ENCODE results near the gene MYO1B.

The MYO1B gene

DNA sequence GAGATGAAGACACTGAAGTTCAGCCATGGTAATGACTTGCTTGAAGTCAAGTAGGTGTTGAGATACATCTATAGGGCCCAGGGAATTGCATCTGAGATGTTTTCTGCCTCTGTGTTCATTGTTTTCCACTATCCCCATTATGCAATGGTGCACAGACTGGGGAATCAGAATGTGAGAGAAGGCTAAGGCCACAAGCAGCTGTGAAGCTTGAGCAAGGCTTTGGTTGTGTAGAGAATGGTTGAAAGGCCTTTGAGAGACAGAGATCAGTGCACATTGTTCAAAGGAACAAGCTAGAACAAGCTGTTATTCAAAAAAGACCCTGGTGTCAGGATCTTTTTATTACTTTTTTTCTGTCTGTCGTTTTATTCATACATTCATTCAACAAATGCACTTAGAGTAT lies 82.3 kb downstream of the MYO1B start:
- DNase-seq = no peak

DNA sequence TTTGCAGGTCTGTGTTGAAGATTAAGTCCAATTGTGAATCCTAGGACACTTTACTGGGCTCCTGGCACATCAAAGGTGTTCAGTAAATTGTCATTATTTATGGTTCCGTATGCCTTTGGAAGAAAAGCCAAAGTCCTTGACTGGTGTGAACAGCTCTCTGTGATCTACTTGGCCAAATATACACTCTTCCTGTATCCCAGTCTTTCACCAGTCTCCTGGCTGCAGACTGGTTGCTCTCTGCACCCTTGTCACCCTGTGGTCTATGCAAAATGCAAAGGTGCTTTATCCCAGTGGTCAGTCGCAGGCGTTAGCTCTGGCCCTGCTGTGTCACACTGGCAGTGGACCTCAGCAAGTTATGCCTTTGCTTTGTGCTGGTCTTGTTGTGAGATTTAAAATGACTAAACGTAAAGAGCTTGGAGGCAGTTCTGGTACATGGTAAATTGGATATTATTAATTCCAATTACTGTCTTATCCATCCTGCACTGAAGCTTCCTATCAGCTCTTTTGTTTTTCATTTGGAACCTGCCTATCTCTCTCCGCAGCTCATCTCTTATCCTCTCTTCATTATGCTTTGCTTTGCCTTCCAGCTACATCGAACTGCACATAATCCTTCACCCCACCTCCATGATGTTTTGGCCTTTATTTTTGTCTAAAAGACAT lies 83.1 kb downstream of the MYO1B start:
- DNase-seq = no peak

DNA sequence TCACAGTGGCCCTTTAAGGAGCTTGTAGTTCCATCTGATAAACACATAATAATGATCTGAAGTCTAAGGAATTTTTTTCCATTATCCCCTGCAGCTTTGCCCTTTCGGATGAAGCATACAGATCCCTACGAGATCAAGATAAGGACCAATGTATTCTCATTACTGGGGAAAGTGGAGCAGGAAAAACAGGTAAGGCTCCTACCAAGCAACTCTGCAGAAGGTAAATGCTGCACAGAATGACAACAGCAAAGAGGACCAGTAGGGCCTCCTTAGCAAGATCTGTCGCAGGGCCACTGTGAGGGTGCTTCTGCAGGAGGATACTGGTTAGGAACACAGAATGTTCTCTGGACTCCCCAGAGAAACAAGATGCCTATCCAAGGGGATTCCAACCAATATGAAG lies 84.6 kb downstream of the MYO1B start:
- DNase-seq = no peak

- DNase-seq = no peak
These were observed 88.7 kb downstream of the MYO1B start for GRCh38 chr2:191333911-191334357.

DNA sequence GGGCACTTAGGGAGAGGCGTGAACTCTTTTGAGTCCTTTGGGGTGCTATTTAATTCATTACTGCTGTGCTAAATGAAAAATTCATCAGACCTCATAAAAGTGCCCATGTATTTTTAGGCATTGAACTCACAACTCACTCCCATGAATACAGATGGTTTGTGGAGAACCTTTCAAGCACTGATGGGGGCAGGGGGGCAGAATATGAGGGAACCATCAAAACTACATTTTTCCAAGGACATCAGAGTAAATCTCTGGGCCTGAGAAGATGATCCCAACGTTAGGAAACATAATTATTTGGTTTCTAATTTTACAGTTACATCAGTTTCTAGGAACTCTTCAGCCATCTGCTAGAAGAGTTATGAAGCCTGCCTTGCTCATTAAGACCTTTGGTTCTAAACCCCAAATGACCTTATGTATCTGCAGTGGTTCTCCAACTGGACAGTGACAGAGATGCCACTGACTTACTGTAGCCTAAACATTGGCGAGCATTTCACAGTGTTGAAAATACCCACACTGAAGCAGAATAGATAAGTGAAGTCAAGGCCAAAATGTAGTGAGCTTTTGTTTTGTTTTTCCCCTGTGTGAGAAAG lies 90.8 kb downstream of the MYO1B start:
- no peak for DNase-seq

- DNase-seq = no peak
These were observed 96.2 kb downstream of the MYO1B start for GRCh38 chr2:191341436-191341835.

- DNase-seq = no peak
These were observed 98.7 kb downstream of the MYO1B start for GRCh38 chr2:191343796-191344338.

- no peak for DNase-seq
These were observed 100.6 kb downstream of the MYO1B start for GRCh38 chr2:191345788-191346187.

DNA sequence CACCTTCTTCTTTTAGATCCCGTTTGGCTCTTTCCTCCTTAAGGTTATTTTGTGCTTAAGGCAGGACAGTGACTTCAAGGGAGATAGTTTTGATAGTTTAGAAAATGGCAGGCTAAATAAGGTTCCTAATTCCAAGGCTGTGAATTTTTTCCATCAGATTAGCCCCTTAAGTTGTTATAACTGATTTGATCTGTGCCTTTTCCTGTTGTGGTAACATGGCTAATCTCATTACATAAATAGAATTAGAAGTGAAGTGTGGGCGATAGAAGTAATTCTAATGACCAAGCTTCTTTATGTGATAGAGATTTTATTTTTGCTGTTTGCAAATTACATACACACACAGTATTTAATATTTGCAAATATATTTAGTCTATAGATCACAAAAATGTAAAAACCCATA lies 102.0 kb downstream of the MYO1B start:
- DNase-seq = no peak

- DNase-seq = no peak
These were observed 102.7 kb downstream of the MYO1B start for GRCh38 chr2:191347881-191348280.

DNA sequence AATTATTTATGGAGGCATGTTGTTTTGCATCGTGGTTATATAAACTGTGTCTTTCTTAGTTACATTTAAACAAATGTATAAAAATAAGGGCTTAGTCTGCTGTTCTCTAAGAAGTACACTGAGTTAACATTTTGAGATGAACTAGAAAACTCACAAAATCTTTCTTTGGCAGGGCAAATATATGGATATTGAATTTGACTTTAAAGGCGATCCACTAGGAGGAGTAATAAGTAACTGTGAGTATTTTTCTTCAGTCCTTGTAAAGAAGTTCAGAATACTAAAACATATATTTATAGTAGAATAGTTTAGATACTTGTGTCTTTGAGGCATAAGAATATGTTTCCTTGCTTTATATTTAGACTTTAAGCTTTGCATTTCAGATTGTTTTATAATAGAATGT lies 104.8 kb downstream of the MYO1B start:
- no peak for DNase-seq

DNA sequence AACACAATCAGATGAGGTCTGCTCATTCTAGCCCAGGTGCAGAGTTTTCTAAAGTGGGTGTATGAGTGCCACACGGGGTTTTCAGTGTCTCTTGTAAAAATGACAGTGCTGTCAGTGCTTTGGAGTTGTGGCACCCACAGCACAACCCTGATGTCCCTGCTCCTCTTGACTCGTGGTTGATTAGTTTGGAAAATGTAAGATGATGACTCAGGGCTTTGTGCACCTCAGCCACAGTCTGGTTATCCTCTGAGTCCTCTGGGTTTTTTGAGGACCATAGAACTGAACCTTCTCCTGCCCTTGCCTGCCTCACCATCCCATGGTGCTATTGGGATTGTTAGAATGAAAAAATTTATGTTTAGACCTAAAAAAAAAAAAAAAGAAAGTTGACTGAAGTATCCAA lies 105.6 kb downstream of the MYO1B start:
- DNase-seq = no peak

DNA sequence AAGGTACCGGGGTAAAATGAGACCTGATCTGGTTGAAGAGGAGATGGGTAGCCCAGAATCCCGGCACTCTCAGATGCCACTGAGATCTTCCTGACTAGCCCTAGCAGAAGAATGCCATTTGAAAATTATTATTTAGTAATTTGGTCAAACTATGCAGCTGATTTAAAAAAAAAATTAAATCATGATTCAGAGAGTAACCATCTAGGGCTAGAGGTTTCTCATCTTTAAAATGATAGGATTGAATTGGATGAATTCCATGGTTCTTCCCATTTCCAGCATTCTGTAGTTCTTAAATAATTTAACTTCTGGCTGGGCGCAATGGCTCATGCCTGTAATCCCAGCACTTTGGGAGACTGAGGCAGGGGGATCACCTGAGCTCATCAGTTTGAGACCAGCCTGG lies 106.1 kb downstream of the MYO1B start:
- DNase-seq = no peak

- DNase-seq = no peak
These were observed 106.7 kb downstream of the MYO1B start for GRCh38 chr2:191351921-191352320.

DNA sequence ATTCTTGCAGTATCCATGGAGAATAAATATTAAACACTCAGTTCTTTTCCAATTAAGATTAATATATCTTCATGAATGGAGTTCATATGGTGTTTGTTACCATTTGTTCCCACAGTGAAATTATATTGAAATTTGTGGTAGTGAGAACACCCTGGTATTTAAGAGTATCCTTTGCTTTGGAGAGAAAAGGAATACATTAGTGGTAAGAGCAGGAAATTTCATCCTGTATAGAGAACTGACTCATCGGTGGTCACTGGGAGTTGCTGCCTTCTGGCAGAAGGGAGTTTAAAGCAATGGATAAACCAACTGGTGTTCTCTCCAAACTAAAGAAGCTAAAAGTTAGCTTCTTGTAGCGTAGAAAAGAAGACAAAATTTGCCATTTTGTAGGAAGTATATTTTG lies 107.3 kb downstream of the MYO1B start:
- no peak for DNase-seq

DNA sequence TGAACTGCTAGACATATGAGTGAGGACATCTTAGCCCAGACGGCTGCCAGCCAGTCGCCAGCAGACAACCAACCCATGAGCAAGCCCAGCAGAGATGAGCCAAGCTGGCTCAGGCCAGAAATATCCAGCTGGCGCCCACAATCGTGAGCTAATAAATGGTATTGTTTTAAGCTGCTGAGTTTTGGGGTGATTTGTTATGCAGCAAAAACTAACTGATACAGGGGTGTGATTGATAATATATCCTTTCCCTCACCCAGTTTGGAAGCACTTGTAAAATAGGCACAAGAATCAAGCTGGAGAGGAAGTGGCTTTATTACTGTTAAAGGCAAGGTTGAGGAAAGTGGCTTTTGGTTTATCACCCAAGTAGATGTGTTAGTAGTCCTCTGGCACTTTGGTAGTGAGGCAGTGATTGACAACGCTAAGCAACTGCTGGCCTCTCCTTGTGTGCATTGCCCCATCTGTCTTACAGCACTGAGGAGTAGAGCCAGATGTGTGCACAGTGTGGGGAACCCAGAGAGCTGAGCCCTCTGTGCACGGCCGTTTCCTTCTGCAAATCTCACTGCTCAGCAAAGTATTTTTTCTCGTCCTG lies 110.1 kb downstream of the MYO1B start:
- DNase-seq = no peak

- DNase-seq = no peak
These were observed 112.5 kb downstream of the MYO1B start for GRCh38 chr2:191357678-191358077.

- DNase-seq = no peak
These were observed 113.3 kb downstream of the MYO1B start for GRCh38 chr2:191358325-191359025.

DNA sequence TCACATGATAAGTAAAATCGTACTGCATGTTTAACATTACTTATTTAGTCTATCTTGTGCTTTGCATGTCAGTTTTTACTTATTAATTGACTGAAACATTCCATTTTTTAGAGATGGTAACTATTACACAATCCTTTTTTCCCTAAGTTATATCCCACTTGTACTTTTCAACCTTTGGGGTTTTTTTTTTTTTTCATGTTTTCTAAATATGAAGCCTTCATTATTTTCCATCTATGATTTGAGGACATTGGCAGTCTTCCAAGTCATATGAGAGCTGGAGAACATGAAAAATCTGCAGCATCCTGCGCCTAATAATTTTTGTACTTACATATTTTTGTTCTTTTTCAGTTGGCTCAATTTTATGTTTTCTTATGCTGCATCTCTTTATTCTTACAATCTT lies 113.9 kb downstream of the MYO1B start:
- DNase-seq = no peak

DNA sequence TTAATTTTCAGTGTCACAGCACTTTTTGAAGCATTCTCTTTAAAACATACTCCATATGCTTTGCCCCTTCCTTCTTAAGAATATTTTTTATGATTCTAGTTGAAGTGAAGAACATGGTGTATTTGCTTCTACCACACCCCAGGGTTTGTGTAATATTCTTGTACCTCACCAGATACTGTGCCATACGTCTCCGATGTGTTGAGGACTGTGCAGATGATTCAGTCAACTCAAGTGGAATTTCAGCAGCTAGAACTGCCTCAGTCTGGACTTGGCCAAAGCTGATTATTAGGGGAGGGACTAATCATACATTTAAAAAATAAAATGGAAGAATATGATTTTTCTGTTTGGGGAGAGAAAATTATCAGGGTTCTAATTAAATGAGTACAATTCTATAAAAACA lies 115.7 kb downstream of the MYO1B start:
- no peak for DNase-seq

GRCh38 chr2:191362841-191363240 lies 117.6 kb downstream of the MYO1B start:
- DNase-seq = no peak

- DNase-seq = no peak
These were observed 118.1 kb downstream of the MYO1B start for GRCh38 chr2:191363267-191363666.

DNA sequence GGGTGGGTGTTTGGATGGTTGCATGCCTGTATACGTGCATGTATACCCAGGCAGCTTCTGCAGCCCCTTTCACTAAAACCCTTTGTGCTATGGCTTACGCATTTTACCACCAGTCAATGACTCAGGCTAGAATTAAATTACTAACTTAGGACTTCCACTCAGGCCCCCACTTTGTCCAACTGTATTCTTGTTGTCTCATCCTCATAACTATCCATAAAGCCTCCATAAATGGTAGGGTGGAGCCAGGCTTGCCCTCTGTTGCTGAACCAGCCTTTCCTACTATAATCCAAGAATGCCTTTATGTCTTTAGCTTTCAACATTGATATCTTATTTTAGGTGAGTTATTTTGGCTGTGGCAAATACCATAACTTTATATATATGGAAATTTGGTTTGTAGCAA lies 119.9 kb downstream of the MYO1B start:
- no peak for DNase-seq

- no peak for DNase-seq
These were observed 121.0 kb downstream of the MYO1B start for GRCh38 chr2:191366199-191366598.

All from right forelimb (tissue), 1 donor.